GM21526 (cell line): ENCODE measurements around the gene CEP170B.

ENCODE experiments used
- ATAC-seq: cut with Tn5 transposase; IDR thresholded peaks from one replicate; pipeline ENCODE4 v1.9.1; 2021; ENCODE audit warnings: moderate library complexity; ENCODE audit not compliant: unreplicated experiment, low FRiP score

Gene CEP170B

GRCh38 chr14:104866451-104867370 lies 1.6 kb downstream of the CEP170B start:
- no peak for ATAC-seq

- no peak for ATAC-seq
Measured at GRCh38 chr14:104867371-104868059, 2.4 kb downstream of the CEP170B start.

GRCh38 chr14:104868060-104868740 lies 3.1 kb downstream of the CEP170B start:
- no peak for ATAC-seq

GRCh38 chr14:104868811-104869572 lies 3.9 kb downstream of the CEP170B start:
- ATAC-seq, result no peak

GRCh38 chr14:104869669-104870367 lies 4.8 kb downstream of the CEP170B start:
- no peak for ATAC-seq

- no peak for ATAC-seq
Measured at GRCh38 chr14:104870368-104871144, 5.5 kb downstream of the CEP170B start.

GRCh38 chr14:104871145-104871655 lies 6.1 kb downstream of the CEP170B start:
- no peak for ATAC-seq

- ATAC-seq, result no peak
Measured at GRCh38 chr14:104871656-104872468, 6.8 kb downstream of the CEP170B start.

GRCh38 chr14:104872469-104873341 lies 7.6 kb downstream of the CEP170B start:
- ATAC-seq, result no peak

GRCh38 chr14:104873380-104874055 lies 8.4 kb downstream of the CEP170B start:
- no peak for ATAC-seq

GRCh38 chr14:104874110-104874531 lies 9.1 kb downstream of the CEP170B start:
- no peak for ATAC-seq

- ATAC-seq, result no peak
Measured at GRCh38 chr14:104874571-104875411, 9.7 kb downstream of the CEP170B start.

GRCh38 chr14:104875412-104875751 lies 10.3 kb downstream of the CEP170B start:
- no peak for ATAC-seq

- ATAC-seq, result no peak
Measured at GRCh38 chr14:104875811-104876210, 10.7 kb downstream of the CEP170B start.

GRCh38 chr14:104876251-104876699 lies 11.2 kb downstream of the CEP170B start:
- ATAC-seq, result no peak
